ENCODE results near the gene HOXB13.

The HOXB13 gene

DNA sequence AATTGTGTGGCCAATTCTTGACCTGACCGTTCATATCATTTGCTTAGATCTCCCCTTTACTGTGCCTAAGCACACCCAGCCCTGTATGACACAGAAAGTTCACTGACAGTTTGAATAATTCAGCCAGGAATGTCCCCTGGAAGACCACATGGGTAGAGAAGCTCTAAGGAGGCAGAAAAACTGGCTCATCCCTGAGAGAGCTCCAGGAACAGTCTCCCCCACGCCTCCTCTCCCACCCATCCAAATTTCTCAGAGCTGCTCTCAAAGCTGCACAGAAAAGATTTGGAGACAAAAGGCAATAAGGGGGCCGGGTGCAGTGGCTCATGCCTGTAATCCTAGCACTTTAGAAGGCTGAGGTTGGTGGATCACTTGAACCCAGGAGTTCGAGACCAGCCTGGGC lies 17.4 kb downstream of the HOXB13 start:
- DNase-seq (ENCODE audit: low read depth in 2 of 2): no peak

DNA sequence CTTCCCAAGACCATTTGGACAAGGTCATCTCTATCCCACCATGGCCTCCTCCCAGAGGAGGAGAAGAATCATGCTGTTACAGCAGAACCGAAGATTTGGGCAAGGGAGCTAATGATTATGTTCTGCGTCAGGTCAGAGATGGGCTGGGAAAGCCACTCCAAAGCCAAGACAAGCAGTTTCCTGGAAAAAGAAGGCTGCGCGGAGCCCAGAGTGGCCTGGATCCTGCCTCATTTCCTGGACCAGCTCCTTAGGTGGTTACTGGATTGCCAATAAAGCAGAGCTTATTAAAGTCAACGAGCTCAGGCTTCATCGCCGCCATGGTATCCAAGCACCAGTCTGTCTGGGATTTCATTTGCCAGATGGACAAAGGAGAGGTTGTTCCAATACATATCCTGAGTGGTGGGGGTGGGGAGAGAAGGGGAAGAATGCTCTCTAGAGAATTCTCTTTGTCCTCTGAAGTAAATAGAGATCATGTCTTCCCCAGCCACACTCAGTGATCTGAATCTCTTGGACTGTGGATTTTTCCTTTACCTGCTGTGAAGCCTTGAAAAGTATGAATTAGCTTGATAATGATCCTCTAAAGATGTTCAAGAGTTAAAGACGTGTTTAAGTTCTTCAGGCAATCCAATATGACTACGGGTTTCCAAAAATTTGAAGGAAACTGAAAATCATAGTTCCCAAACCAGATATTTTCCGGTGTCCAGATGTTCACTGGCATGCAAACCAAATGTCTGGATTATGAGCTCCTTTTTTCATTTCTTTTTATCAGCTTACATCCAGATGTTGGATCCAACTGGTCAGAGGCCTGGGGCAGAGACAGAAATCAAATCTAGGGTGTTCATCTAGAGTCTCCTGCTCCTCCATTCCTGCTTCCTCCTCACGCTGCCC lies 23.9 kb downstream of the HOXB13 start:
- no peak for DNase-seq (ENCODE audit: low read depth in 2 of 2)

DNA sequence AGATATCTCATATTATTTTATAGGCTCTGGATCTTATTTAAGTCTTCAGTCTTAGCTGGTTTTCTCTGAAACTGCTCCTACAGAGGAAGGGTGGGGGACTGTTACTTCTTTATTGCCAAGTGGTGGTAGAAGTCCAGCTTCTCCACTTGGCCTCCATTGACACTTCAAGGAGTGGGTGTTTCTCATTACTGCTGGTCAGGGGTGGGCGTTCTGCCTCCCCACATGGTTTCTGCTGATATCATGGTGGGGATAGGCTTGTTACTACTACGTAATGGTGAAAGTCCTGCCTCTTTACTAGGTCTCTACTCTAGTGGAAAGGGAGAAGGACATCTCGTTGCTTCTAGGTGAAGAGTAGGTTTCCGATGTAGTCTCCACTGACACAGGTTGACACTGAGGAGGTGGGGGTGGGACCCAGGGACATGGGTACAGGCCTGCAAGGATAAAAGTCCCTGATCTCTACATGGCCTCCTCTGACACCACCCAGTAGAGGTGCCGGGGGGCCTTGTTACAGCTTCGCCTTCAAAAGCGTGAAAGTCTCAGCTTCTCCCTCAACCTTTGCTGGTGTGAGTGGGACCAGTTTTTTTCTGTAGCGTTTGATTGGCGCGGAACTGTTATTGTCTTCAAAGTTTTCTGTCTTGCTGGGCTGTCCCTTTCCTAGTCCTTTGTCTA lies 26.6 kb downstream of the HOXB13 start:
- no peak for DNase-seq (ENCODE audit: low read depth in 2 of 2)

DNA sequence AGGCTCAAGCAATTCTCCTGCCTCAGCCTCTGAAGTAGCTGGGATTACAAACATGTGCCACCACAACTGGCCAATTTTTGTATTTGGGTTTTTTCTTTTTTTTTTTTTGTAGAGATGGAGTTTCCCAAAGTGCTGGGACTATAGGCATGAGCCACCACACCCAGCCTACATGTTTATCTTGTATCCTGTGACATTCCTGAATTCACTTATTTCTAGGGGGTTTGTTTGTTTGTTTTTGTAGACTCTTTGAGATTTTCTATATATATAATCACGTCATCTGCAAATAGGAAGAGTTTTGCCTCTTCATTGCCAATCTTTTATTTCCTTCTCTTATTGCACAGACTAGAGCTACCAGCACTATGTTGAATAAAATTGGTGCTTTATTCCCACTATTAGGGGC lies 35.4 kb downstream of the HOXB13 start:
- no peak for DNase-seq (ENCODE audit: low read depth in 2 of 2)

DNA sequence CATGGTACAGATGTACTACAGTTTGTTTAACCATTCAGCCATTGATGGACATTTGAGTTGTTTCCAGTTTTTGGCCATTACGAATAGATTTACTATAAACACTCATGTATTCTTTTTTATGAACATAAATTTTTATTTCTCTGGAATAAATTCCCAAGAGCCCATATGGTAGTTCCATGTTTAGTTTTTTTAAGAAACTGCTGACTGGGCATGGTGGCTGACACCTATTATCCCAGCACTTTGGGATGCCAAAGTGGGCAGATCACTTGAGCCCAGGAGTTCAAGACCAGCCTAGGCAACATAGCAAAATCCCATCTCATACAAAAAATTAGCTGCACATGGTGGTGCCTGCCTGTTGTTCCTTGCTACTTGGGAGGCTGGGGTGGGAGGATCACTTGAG lies 36.5 kb downstream of the HOXB13 start:
- DNase-seq (ENCODE audit: low read depth in 2 of 2): no peak

DNA sequence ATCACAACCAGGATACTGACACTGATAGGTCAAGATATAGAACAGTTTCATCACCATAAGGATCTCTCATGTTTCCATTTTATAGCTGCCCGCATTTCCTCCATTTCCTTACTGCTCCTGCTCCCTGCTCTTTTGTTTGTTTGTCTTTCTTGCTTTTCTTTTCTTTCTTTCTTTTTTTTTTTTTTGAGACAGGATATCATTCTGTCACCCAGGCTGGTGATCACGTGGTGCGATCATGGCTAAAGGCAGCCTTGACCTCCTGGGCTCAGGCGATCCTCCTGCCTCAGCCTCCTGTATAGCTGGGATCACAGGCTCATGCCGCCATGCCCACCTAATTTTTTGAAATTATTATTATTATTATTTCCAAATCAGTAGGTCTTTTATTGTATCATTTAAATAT lies 37.9 kb downstream of the HOXB13 start:
- no peak for DNase-seq (ENCODE audit: low read depth in 2 of 2)

DNA sequence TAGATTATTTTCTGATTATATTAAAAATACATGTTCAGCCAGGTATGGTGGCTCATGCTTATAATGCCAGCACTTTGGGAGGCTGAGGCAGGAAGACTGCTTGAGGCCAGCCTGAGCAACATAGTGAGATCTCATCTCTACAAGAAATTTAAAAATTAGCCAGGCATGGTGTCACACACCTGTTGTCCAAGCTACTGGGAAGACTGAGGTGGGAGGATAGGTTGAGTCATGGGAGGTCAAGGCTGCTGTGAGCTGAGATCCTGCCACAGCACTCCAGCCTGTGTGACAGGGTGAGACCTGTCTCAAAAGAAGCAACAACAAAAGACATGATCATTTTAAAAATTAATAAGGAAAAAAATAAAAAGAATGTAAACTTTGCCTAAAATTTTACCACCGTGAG lies 46.9 kb downstream of the HOXB13 start:
- DNase-seq (ENCODE audit: low read depth in 2 of 2): no peak

DNA sequence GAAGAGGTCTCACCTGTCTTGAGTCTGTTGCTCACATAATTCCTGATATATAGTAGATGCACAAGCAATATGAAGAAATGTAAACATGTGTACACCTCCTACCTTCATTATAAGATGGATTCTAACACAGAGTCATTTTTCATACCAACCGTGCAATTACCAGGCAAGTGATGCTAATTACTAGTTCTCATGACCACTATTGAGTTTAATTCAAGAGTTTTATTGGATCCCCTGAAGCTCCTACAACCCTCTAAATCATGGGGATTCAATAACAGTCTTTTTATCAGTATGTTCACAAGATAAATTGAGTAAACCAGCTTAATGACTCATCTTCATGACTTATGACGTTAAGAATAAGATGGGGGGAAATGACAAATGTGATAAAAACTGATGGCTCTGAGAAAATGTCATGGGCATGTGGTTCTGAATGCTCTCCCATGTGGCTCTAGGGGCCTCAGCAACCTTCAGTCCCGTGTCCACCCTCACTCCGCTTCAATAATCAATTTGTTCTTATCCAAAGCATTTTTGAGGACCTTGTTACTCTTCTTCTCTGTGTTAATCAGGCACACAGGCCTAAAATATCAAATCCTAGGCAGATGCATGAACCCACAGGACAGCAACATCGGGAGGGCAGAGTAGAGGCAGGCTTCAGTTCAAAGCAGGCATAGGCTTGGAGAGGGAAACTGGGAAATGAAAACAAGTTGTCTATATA lies 49.0 kb downstream of the HOXB13 start:
- DNase-seq (ENCODE audit: low read depth in 2 of 2): no peak

DNA sequence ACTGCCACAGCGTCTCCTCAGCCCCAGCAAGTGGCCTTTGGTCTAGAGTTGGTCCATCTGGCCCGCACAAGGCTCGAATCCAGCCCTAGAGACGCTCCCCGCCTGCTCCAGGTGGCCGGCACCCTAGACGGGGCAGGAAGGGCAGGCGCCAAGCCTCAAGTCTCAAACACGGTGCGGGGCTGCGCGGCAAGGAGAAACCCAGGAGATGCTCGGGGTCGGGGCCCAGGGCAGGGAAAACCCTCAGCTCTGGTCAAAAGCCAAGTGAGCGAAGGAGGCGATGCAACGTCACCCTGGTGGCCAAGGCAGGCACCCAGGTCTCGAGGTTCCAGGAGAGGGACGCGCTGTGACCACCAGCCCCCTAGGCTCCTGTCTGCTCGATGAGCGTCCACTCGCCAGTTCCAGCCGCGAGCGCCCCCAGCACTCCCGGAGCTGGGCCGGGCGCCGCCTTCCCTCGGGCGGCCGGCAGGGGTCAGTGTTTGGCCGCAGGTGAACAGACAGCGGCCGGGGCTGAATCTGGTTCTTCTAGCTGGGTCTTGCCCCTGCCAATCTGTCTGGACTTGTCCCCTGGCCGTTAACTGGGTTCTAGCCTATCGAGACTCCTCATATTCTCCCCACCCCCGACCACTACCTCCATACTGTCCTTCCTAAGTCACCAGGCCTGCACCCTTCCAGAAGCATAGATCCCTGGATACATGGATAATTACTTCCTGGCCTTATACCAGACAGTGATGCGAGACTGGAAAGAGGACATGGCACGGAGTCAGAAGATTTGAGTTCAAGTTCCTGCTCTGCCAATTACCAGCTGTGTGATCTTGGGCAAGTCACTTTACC lies 50.2 kb downstream of the HOXB13 start:
- DNase-seq (ENCODE audit: low read depth in 2 of 2): peak; percentile 47 to 62

DNA sequence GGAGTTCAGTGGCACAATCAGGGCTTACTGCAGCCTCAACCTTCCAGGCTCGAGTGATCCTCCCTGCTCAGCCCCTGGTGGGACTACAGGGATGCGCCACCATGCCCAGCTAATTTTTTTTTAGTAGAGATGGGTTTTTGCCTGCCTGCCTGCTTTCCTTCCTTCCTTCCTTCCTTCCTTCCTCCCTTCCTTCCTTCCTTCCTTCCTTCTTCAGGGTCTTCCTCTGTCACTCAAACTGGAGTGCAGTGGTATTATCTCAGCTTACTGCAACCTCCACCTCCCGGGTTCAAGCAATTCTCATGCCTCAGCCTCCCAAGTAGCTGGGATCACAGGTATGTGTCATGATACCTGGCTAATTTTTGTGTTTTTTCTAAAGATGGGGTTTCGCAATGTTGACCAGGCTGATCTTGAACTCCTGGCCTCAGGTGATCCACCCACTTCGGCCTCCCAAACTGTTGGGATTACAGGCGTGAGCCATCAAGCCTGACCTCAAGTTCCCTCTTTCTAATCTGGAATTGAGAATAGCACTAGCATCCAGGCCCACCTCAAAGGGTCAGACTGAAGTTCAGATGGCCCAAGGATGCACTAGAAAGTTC lies 51.5 kb downstream of the HOXB13 start:
- DNase-seq (ENCODE audit: low read depth in 2 of 2): no peak

All from stimulated activated CD4-positive, alpha-beta T cell treated with anti-CD3 and anti-CD28 coated beads, Interleukin-12 subunit alpha, Interleukin-12 subunit beta, amount 100 ng/mL, for 24 hours (primary cell).